IMR-90 (cell line): ENCODE measurements around the gene C22orf15. TPM values are rescaled to one million over a fixed set of nuclear protein-coding genes. Genes with fewer than 3 reads are reported as not detected.

ENCODE experiments used
- ATAC-seq: fragments of 200-7000 bp; cut with Tn5 transposase; 2 replicates; pipeline ENCODE4 v1.9.1; 2020; ENCODE audit warnings: low read depth, mild to moderate bottlenecking, moderate library complexity
- BruUV-seq: library from RNA; stranded (reverse); fragments of 400-500 nt; replicated peaks from 2 replicates; lab custom pipeline; 2021; lab: Mats Ljungman, UMichigan
- CTCF ChIA-PET: fragments of 300-600 bp; formaldehyde crosslinking; extraction: SDS; loops from one replicate; lab custom pipeline; 2021; ENCODE audit warnings: antibody characterized with exemption; lab: Yijun Ruan, JAX
- POLR2A ChIA-PET: fragments of 300-600 bp; sonication (Branson Sonifier 250); formaldehyde crosslinking; loops from one replicate; lab custom pipeline; 2022; ENCODE audit warnings: antibody characterized with exemption; ENCODE audit not compliant: unreplicated experiment; lab: Charles Lee
- DNase-seq: peaks from one replicate; pipeline ENCODE4 v3.0.0; 2013
- H2AFZ ChIP-seq: replicated peaks from 2 replicates; pipeline ENCODE3; 2013; ENCODE audit warnings: low read length, mild to moderate bottlenecking; ENCODE audit not compliant: poor library complexity
- H2AK5ac ChIP-seq: 2 replicates; pipeline ENCODE4 v1.6.1; 2013; ENCODE audit warnings: low read depth, low read length, inconsistent platforms
- H2AK9ac ChIP-seq: replicated peaks from 2 replicates; pipeline ENCODE3; 2013; ENCODE audit warnings: mild to moderate bottlenecking, low read depth, low read length, moderate library complexity; ENCODE audit not compliant: poor library complexity
- H2BK120ac ChIP-seq: 2 replicates; pipeline ENCODE4 v1.6.1; 2013; ENCODE audit warnings: low read depth, low read length, inconsistent platforms
- H2BK15ac ChIP-seq: 3 replicates; pipeline ENCODE4 v1.6.1; 2013; ENCODE audit warnings: low read depth, low read length, inconsistent platforms
- H2BK20ac ChIP-seq: 2 replicates; pipeline ENCODE4 v1.6.1; 2013; ENCODE audit warnings: low read depth, mild to moderate bottlenecking, inconsistent platforms, low read length, moderate library complexity
- H2BK5ac ChIP-seq: 2 replicates; pipeline ENCODE4 v1.6.1; 2013; ENCODE audit warnings: mild to moderate bottlenecking, low read depth, low read length, inconsistent platforms; ENCODE audit not compliant: poor library complexity, severe bottlenecking
- H3K14ac ChIP-seq: replicated peaks from 2 replicates; pipeline ENCODE4 v1.6.1; 2013; ENCODE audit warnings: low read depth, low read length, inconsistent platforms
- H3K18ac ChIP-seq: 2 replicates; pipeline ENCODE4 v1.6.1; 2013; ENCODE audit warnings: low read depth, low read length, control low read depth
- H3K23ac ChIP-seq: 2 replicates; pipeline ENCODE4 v1.6.1; 2013; ENCODE audit warnings: low read depth, low read length, inconsistent platforms
- H3K27ac ChIP-seq: 2 replicates; pipeline ENCODE4 v1.5.1; 2013; ENCODE audit warnings: mild to moderate bottlenecking, control low read depth, low read length; ENCODE audit not compliant: insufficient read depth
- H3K27me3 ChIP-seq: 2 replicates; pipeline ENCODE4 v1.6.1; 2013; ENCODE audit warnings: low read length; ENCODE audit not compliant: control insufficient read depth, insufficient read depth
- H3K36me3 ChIP-seq: 2 replicates; pipeline ENCODE4 v1.6.1; 2013; ENCODE audit warnings: low read length, mixed read lengths; ENCODE audit not compliant: control insufficient read depth, insufficient read depth
- H3K4ac ChIP-seq: 2 replicates; pipeline ENCODE4 v1.6.1; 2013; ENCODE audit warnings: low read depth, low read length, inconsistent platforms
- H3K4me1 ChIP-seq: 2 replicates; pipeline ENCODE4 v1.6.1; 2013; ENCODE audit warnings: low read length, mixed read lengths; ENCODE audit not compliant: control insufficient read depth, insufficient read depth
- H3K4me2 ChIP-seq: 2 replicates; pipeline ENCODE4 v1.6.1; 2013; ENCODE audit warnings: low read depth, mild to moderate bottlenecking, control low read depth, low read length, moderate library complexity
- H3K4me3 ChIP-seq: 2 replicates; pipeline ENCODE4 v1.5.1; 2013; ENCODE audit warnings: low read depth, mild to moderate bottlenecking, control low read depth, low read length, moderate library complexity; ENCODE audit not compliant: insufficient read depth
- H3K56ac ChIP-seq: 2 replicates; pipeline ENCODE4 v1.6.1; 2013; ENCODE audit warnings: low read length, inconsistent platforms; ENCODE audit not compliant: insufficient read depth; ENCODE audit errors: extremely low read depth
- H3K79me1 ChIP-seq, 2 experiments: 2 replicates each; pipeline ENCODE4 v1.6.1; 2013; ENCODE audit warnings: low read length in 2 of 2, inconsistent platforms in 1 of 2, low read depth in 1 of 2
- H3K9ac ChIP-seq: 2 replicates; pipeline ENCODE4 v1.6.1; 2013; ENCODE audit warnings: low read depth, low read length, control low read depth
- H3K9me1 ChIP-seq: 2 replicates; pipeline ENCODE4 v1.6.1; 2013; ENCODE audit warnings: low read length, inconsistent platforms; ENCODE audit not compliant: insufficient read depth
- H3K9me3 ChIP-seq: 2 replicates; pipeline ENCODE4 v1.6.1; 2013; ENCODE audit warnings: low read length; ENCODE audit not compliant: control insufficient read depth, insufficient read depth
- H4K20me1 ChIP-seq: 2 replicates; pipeline ENCODE4 v1.6.1; 2013; ENCODE audit warnings: low read length, inconsistent platforms; ENCODE audit not compliant: insufficient read depth
- H4K5ac ChIP-seq: 2 replicates; pipeline ENCODE4 v1.6.1; 2013; ENCODE audit warnings: mild to moderate bottlenecking, low read depth, low read length, control low read depth
- H4K8ac ChIP-seq, 2 experiments: 2 replicates each; pipeline ENCODE4 v1.6.1; 2013; ENCODE audit warnings: low read depth in 2 of 2, low read length in 2 of 2, control low read depth in 1 of 2, inconsistent platforms in 1 of 2
- H4K91ac ChIP-seq: 2 replicates; pipeline ENCODE4 v1.6.1; 2013; ENCODE audit warnings: low read depth, low read length, inconsistent platforms; ENCODE audit not compliant: insufficient read depth
- BHLHE40 ChIP-seq: fragments of 150-350 bp; IDR thresholded peaks from 2 replicates; pipeline ENCODE4 v1.6.1; 2016; ENCODE audit warnings: mild to moderate bottlenecking, low read depth, low read length
- CEBPB ChIP-seq: IDR thresholded peaks from 2 replicates; pipeline ENCODE4 v1.6.1; 2012; ENCODE audit warnings: low read depth, low read length, improper control_type of control experiment
- FOS ChIP-seq: fragments of 150-350 bp; IDR thresholded peaks from 2 replicates; pipeline ENCODE4 v1.6.1; 2016; ENCODE audit warnings: low read depth, low read length
- MAFK ChIP-seq: IDR thresholded peaks from 2 replicates; pipeline ENCODE4 v1.6.1; 2012; ENCODE audit warnings: low read depth, low read length, improper control_type of control experiment
- MAZ ChIP-seq: IDR thresholded peaks from 2 replicates; pipeline ENCODE4 v1.6.1; 2012; ENCODE audit warnings: low read depth, mild to moderate bottlenecking, low read length, improper control_type of control experiment, moderate library complexity, borderline replicate concordance
- NFE2L2 ChIP-seq: fragments of 150-350 bp; IDR thresholded peaks from 2 replicates; pipeline ENCODE4 v1.6.1; 2016; ENCODE audit warnings: low read depth, mild to moderate bottlenecking, low read length
- POLR2A ChIP-seq: IDR thresholded peaks from 2 replicates; pipeline ENCODE4 v1.6.1; 2012; ENCODE audit warnings: mild to moderate bottlenecking, low read depth, low read length
- RAD21 ChIP-seq: IDR thresholded peaks from 2 replicates; pipeline ENCODE4 v1.6.1; 2012; ENCODE audit warnings: low read length, improper control_type of control experiment
- RCOR1 ChIP-seq: IDR thresholded peaks from 2 replicates; pipeline ENCODE4 v1.6.1; 2012; ENCODE audit warnings: mild to moderate bottlenecking, low read length, improper control_type of control experiment; ENCODE audit not compliant: insufficient replicate concordance
- RFX5 ChIP-seq: IDR thresholded peaks from 2 replicates; pipeline ENCODE4 v1.8.0; 2012; ENCODE audit warnings: low read depth, mild to moderate bottlenecking, low read length, moderate library complexity
- SMC3 ChIP-seq: fragments of 150-350 bp; IDR thresholded peaks from 2 replicates; pipeline ENCODE4 v1.6.1; 2016; ENCODE audit warnings: low read depth, mild to moderate bottlenecking, antibody characterized with exemption, low read length, moderate library complexity
- WGBS, 2 experiments: methylation state at CpG; one replicate each; pipeline versions ENCODE4 v1.1.5 to v1.1.7; 2013; ENCODE audit warnings: missing lambda C conversion rate in 2 of 2; ENCODE audit not compliant: insufficient read length in 1 of 2; ENCODE audit errors: extremely low coverage in 2 of 2; 5-methylcytosine and 5-hydroxymethylcytosine counted together
- dilution Hi-C: fragments of 300-500 bp; cut with HindIII; formaldehyde crosslinking; loops from one replicate; pipeline ENCODE4 v1.14.3; 2018; ENCODE audit warnings: low sequenced_read_pairs; ENCODE audit not compliant: unreplicated experiment
- in situ Hi-C: fragments of 300-500 bp; cut with MboI; formaldehyde crosslinking; loops from 3 replicates; pipeline ENCODE4 v1.14.3; 2019; ENCODE audit warnings: low sequenced_read_pairs, inconsistent platforms, mixed read lengths
- intact Hi-C: fragments of 100-400 bp; cut with micrococcal nuclease; formaldehyde crosslinking; loops from 2 replicates; pipeline ENCODE4 v1.10.0; 2022
- polyA plus RNA-seq, 3 experiments: library from polyadenylated mRNA; depleted of rRNA; stranded (reverse); fragments of >200 nt; gene quantifications; 2 replicates each; pipeline ENCODE4 v1.2.3, GENCODE V29; 2012; ENCODE audit warnings: low replicate concordance in 1 of 3
- total RNA-seq: library from RNA; depleted of rRNA; stranded (reverse); fragments of >200 nt; gene quantifications from 2 replicates; pipeline ENCODE4 v1.2.3, GENCODE V29; 2012
- TF ChIP-seq, protein P1 (sequence below): conservative IDR thresholded peaks from 2 replicates; pipeline ENCODE4 v1.5.1; 2012; ENCODE audit warnings: mild to moderate bottlenecking, low read depth, low read length, improper control_type of control experiment
- TF ChIP-seq, protein P2 (sequence below): fragments of 150-350 bp; IDR thresholded peaks from 2 replicates; pipeline ENCODE4 v1.6.1; 2016; ENCODE audit warnings: low read depth, mild to moderate bottlenecking, low read length, moderate library complexity, borderline replicate concordance
- TF ChIP-seq, protein P3 (sequence below): fragments of 150-350 bp; IDR thresholded peaks from 2 replicates; pipeline ENCODE4 v1.6.1; 2017; ENCODE audit warnings: mild to moderate bottlenecking, antibody characterized with exemption, low read length, low read depth

The C22orf15 gene
- total and polyA plus RNA-seq, 2 of the 4 experiments (the other 2 are of a cell fraction), result 2.3 to 3.1 TPM

DNA sequence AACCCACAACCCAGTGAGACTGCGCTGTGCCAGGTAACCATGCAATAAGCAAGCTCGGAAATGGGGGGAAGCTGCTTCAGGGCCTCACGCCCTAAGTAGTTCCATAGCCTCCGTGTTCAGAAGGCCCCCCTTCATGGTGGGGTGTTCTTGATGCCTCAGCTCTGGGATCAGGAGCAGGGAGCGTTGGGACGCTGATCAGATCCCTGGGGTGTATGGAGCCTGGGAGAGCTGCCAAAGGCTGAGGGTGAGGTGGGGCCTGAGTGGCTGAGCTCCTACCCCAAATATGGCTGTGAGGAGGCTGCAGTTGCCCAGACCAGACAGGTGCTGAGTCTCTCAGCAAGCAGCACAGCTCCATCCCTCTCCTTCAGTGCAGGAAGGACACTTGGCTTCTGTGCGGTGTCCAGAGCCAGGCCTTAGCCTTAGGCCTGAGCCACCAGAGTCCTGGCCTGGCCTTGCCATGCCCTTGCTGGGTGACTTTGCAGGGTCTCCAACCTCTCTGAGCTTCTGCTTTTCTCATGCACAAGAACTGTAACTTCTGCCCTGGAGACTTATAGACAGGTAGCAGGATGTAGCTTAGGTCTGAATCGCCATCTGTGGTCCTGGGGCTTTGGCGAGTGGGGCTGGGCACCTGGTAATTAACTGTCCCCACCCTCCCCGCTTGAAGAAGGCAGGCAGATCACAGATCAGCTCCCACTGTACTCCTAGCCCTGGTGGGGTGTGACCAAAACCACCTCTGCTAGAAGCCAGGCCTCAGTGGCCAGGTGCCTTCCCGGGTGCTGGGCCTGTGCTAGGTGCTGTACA is 15.2 kb downstream of the C22orf15 start:
- H4K20me1 ChIP-seq, result no peaks in the 10 kb centered on the region
- peaks cover 13% of the 10 kb centered on the region for H3K9me1 ChIP-seq
- no peak overlapping the region for H3K27ac ChIP-seq
- no peak overlapping the region for H2BK5ac ChIP-seq
- peak overlapping the region; percentile 55; the same call in 1 of the 2 replicates for H4K91ac ChIP-seq
- DNase-seq (peak; percentile 18), ATAC-seq (peak; percentile 15; the same call in 1 of the 2 replicates)
- H2BK120ac ChIP-seq, result no peak overlapping the region
- no peak overlapping the region for H2BK20ac ChIP-seq
- H3K23ac ChIP-seq, result no peak overlapping the region
- BruUV-seq, result no TSS peak
- H3K9ac ChIP-seq, result no peak overlapping the region
- peak overlapping the region; percentile 66 for H2AFZ ChIP-seq
- H3K4me2 ChIP-seq, result no peak overlapping the region
- intact Hi-C loops (loop anchor here (10.0 kb wide), 1 partner anchor 177 kb away; no protein-coding TSS in a partner anchor), in situ Hi-C loops (no loop called here), dilution Hi-C loops (no loop called here)
- 0 out of 4 replicates have a peak overlapping the region, but pooled peaks of 1 of the 2 experiments have one; percentile 34 for H4K8ac ChIP-seq
- H2AK9ac ChIP-seq, result peak overlapping the region; percentile 66
- H3K36me3 ChIP-seq, result no peaks in the 10 kb centered on the region
- no peak overlapping the region; the same call in 2 of the 3 replicates for H2BK15ac ChIP-seq
- POLR2A ChIA-PET, result no interaction called here
- H3K4ac ChIP-seq, result no peak overlapping the region
- no peaks in the 10 kb centered on the region for H3K27me3 ChIP-seq
- no peaks in the 10 kb centered on the region for H3K9me3 ChIP-seq
- H3K18ac ChIP-seq, result no peak overlapping the region
- H3K4me1 ChIP-seq, result peaks cover 28% of the 10 kb centered on the region
- WGBS, 2 experiments, result 100% methylated on average over 1 of the region's 11 CpGs; no CpG with 5 or more reads in 1 of the 2 experiments
- H2AK5ac ChIP-seq, result peak overlapping the region; percentile 15; the same call in 1 of the 2 replicates
- peaks cover 0 to 6% of the 10 kb centered on the region in 2 experiments; a peak in 1 of 4 replicates for H3K79me1 ChIP-seq
- no peak overlapping the region for H3K4me3 ChIP-seq
- CTCF ChIA-PET, result no interaction called here
- no peak overlapping the region; the same call in 1 of the 2 replicates for H4K5ac ChIP-seq
- no peak overlapping the region for H3K56ac ChIP-seq
- no peak overlapping the region for H3K14ac ChIP-seq
- no peak for TF ChIP-seq BHLHE40
- TF ChIP-seq FOS, result no peak
- no peak for TF ChIP-seq RCOR1
- no peak for TF ChIP-seq RAD21
- TF ChIP-seq, protein P1, sequence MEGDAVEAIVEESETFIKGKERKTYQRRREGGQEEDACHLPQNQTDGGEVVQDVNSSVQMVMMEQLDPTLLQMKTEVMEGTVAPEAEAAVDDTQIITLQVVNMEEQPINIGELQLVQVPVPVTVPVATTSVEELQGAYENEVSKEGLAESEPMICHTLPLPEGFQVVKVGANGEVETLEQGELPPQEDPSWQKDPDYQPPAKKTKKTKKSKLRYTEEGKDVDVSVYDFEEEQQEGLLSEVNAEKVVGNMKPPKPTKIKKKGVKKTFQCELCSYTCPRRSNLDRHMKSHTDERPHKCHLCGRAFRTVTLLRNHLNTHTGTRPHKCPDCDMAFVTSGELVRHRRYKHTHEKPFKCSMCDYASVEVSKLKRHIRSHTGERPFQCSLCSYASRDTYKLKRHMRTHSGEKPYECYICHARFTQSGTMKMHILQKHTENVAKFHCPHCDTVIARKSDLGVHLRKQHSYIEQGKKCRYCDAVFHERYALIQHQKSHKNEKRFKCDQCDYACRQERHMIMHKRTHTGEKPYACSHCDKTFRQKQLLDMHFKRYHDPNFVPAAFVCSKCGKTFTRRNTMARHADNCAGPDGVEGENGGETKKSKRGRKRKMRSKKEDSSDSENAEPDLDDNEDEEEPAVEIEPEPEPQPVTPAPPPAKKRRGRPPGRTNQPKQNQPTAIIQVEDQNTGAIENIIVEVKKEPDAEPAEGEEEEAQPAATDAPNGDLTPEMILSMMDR, result no peak
- no peak for TF ChIP-seq POLR2A
- no peak for TF ChIP-seq MAZ
- TF ChIP-seq, protein P2, sequence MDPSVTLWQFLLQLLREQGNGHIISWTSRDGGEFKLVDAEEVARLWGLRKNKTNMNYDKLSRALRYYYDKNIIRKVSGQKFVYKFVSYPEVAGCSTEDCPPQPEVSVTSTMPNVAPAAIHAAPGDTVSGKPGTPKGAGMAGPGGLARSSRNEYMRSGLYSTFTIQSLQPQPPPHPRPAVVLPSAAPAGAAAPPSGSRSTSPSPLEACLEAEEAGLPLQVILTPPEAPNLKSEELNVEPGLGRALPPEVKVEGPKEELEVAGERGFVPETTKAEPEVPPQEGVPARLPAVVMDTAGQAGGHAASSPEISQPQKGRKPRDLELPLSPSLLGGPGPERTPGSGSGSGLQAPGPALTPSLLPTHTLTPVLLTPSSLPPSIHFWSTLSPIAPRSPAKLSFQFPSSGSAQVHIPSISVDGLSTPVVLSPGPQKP, result no peak
- TF ChIP-seq CEBPB, result no peak
- TF ChIP-seq, protein P3, sequence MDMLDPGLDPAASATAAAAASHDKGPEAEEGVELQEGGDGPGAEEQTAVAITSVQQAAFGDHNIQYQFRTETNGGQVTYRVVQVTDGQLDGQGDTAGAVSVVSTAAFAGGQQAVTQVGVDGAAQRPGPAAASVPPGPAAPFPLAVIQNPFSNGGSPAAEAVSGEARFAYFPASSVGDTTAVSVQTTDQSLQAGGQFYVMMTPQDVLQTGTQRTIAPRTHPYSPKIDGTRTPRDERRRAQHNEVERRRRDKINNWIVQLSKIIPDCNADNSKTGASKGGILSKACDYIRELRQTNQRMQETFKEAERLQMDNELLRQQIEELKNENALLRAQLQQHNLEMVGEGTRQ, result no peak
- TF ChIP-seq SMC3, result no peak
- no peak for TF ChIP-seq MAFK
- TF ChIP-seq NFE2L2, result no peak
- TF ChIP-seq RFX5, result no peak
